SJSA1 (cell line): ENCODE measurements around the gene ERVV-1. TPM values are rescaled to one million over a fixed set of nuclear protein-coding genes. Genes with fewer than 3 reads are reported as not detected.
"Not testable (repeated sequence)": the region's sequence is repeated elsewhere in the genome, so short reads cannot be mapped to it uniquely, and the experiment has no call there.

Experiments
- DNase-seq, 2 experiments: peaks; one replicate each; pipeline ENCODE4 v3.0.0-alpha.2; 2015 to 2020; ENCODE audit warnings: low spot score in 2 of 2, low read depth in 1 of 2
- H3K27ac ChIP-seq: fragments of 250-450 bp; sonication (Bioruptor Pico); 2 replicates; pipeline ENCODE4 v1.5.1; 2020; ENCODE audit warnings: mild to moderate bottlenecking, moderate library complexity
- H3K27me3 ChIP-seq: fragments of 250-450 bp; sonication (Bioruptor Pico); replicated peaks from 2 replicates; pipeline ENCODE4 v1.5.1; 2020; ENCODE audit warnings: mild to moderate bottlenecking, moderate library complexity
- H3K36me3 ChIP-seq: fragments of 250-450 bp; sonication (Bioruptor Pico); 2 replicates; pipeline ENCODE4 v1.5.1; 2020; ENCODE audit warnings: mild to moderate bottlenecking
- H3K4me1 ChIP-seq: fragments of 250-450 bp; sonication (Bioruptor Pico); replicated peaks from 2 replicates; pipeline ENCODE4 v1.6.1; 2021; ENCODE audit warnings: mild to moderate bottlenecking
- H3K4me3 ChIP-seq: fragments of 250-450 bp; sonication (Bioruptor Pico); 2 replicates; pipeline ENCODE4 v1.5.1; 2020; ENCODE audit warnings: mild to moderate bottlenecking
- H3K9me3 ChIP-seq: fragments of 250-450 bp; sonication (Bioruptor Pico); replicated peaks from 2 replicates; pipeline ENCODE4 v1.5.1; 2020; ENCODE audit warnings: mild to moderate bottlenecking
- total RNA-seq: library from RNA; depleted of rRNA; stranded (reverse); fragments of >200 nt; shearing (Covaris generic); gene quantifications from 2 replicates; pipeline ENCODE4 v1.2.3, GENCODE V29; 2014; rRNA removed

ERVV-1 gene, protein sequence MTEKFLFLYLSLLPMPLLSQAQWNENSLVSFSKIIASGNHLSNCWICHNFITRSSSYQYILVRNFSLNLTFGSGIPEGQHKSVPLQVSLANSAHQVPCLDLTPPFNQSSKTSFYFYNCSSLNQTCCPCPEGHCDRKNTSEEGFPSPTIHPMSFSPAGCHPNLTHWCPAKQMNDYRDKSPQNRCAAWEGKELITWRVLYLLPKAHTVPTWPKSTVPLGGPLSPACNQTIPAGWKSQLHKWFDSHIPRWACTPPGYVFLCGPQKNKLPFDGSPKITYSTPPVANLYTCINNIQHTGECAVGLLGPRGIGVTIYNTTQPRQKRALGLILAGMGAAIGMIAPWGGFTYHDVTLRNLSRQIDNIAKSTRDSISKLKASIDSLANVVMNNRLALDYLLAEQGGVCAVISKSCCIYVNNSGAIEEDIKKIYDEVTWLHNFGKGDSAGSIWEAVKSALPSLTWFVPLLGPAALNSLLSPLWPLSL
- total RNA-seq = not detected in 2 replicates

DNA sequence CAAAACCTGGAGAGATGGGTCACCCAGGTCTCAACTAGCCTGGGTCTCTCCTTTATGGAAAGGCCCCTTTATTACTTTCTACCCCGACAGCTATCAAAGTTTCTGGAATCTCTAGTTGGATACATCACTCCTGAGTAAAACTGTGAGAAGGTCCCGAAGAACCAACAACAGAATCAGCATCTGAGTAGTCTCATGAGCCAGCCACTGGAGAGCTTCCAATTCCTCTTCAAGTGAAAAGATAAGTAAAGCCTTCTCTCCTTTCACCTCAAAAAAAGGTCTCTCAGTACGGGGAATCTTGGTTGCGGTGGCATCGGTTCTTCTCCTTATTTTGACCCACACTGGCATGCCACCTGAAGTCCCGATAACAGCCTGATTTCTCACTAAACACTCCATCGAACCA is at the start of gene ERVV-1:
ERVV-1 (plus strand) TSS at position 301 of the 400 bp plus-strand sequence. CDS start 170 bp downstream, outside the sequence.
- H3K27ac ChIP-seq = no peak within 1 kb of the TSS
- peaks cover 7% of the 10 kb centered on the region for H3K9me3 ChIP-seq
- no peaks in the 10 kb centered on the region for H3K27me3 ChIP-seq
- no peaks in the 10 kb centered on the region for H3K4me1 ChIP-seq
- no peak for DNase-seq
- H3K36me3 ChIP-seq = no peaks in the 10 kb centered on the region
- no peak within 1 kb of the TSS for H3K4me3 ChIP-seq

DNA sequence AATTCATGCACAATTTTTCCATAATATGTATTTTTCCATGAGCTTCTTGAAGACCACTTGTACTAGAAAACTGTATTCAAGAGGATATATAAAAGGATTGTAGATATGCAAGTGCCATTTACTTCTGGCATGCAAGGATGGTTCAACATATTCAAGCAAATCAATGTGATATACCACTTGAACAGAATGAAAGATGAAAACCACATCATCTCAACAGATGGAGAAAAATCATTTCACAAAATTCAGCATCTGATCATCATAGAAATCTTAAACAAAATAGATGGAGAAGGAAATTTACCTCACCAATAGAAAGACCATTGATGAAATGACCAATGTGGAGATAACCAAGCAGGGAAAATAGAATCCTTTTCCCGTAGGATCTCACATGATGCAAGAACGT is 45.9 kb upstream of the ERVV-1 start:
- no peaks in the 10 kb centered on the region for H3K27me3 ChIP-seq
- H3K36me3 ChIP-seq = no peaks in the 10 kb centered on the region
- H3K4me3 ChIP-seq = no peak overlapping the region
- H3K27ac ChIP-seq = no peak overlapping the region
- no peak for DNase-seq
- H3K9me3 ChIP-seq = no peaks in the 10 kb centered on the region; the same call in 1 of the 2 replicates
- H3K4me1 ChIP-seq = no peaks in the 10 kb centered on the region

DNA sequence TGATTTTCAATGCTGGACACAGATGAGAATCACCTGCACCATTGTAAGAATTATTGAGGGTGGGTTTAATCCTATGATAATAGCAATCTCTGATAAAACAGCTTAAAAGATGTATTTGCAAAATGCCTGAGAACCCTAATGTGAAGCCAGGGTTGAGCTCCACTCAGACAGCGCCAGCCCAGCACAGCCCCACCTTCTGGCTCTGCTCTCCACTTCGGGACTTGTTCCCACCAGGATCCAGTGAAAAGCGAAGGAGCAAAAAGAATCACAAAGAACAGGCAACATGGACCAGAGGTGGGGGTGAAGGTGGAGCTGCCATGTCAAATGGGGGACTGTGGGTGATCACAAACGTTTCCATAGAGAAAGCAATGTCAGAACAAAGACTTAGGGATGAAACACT is 32.4 kb upstream of the ERVV-1 start:
- Histone ChIP-seq H3K4me1 (no peaks in the 10 kb centered on the region), H3K9me3 (peaks cover 9% of the 10 kb centered on the region), H3K27me3 (no peaks in the 10 kb centered on the region), H3K36me3 (no peaks in the 10 kb centered on the region), H3K4me3 (no peak overlapping the region), H3K27ac (no peak overlapping the region)
- no peak for DNase-seq

DNA sequence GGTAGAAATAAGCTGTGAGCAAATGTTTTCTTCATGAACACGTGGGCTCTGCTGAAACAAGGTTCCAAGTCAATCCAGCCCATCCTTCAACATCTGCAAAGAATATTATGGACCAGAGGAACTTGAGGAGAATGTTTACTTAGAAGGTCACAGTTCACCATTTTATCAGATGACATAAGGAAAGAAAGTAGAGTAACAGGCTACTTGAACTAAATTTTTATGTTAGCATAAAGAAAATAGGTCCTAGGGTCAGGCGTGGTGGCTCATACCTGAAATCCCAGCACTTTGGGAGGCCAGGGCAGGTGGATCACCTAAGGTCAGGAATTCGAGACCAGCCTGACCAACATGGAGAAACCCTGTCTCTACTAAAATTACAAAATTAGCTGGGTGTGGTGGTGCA is 30.6 kb upstream of the ERVV-1 start:
- not testable (repeated sequence) for H3K36me3 ChIP-seq, H3K4me1 ChIP-seq
- peaks cover 12% of the 10 kb centered on the region for H3K9me3 ChIP-seq

DNA sequence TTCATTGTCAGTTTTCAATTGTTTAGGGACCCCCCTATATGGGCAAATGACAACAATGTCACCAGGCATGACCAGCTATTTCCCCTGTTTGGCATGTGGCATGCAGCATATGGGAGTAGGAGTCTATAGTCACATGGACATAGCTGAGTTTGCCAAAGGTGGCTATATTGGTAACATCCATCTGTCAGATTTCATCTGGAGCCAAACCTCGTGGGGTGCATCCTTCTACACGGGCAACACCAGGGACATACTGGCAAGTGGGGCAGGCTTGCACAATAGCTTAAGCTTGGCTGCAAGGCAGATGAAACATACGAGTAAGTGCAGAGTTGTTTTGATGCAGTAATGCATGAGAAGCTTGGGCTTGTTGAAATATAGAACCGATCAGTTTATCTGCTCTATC is 26.5 kb upstream of the ERVV-1 start:
- peaks cover 13% of the 10 kb centered on the region for H3K4me1 ChIP-seq
- H3K4me3 ChIP-seq = no peak overlapping the region
- peaks cover 12% of the 10 kb centered on the region for H3K9me3 ChIP-seq
- H3K36me3 ChIP-seq = no peaks in the 10 kb centered on the region
- no peaks in the 10 kb centered on the region for H3K27me3 ChIP-seq
- no peak overlapping the region for H3K27ac ChIP-seq
- no peak for DNase-seq

More for the DNA sequence above, 30.6 kb upstream of the ERVV-1 start:
- DNase-seq, H3K27me3 ChIP-seq, H3K4me3 ChIP-seq, H3K27ac ChIP-seq: not testable (repeated sequence)

DNA sequence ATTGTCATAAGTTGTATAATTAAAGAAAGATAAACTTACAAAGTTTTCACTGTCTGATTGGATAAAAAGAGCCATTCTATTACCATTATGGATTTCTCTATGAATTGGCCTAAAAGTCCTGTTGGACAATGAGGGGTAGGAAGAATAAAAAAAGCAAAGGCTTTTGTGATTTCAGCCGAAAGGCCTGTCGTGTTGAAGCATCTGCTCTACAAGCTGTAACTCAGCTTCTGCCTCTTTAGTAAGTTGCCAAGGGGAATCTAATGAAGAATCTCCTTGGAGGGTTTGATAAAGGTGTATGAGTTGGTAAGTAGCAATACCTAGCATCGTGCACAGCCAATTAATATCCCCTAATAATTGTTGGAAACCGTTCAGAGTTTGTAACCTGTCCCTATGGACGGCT is 25.2 kb upstream of the ERVV-1 start:
- no peak overlapping the region for H3K27ac ChIP-seq
- H3K4me1 ChIP-seq = peaks cover 18% of the 10 kb centered on the region
- H3K27me3 ChIP-seq = no peaks in the 10 kb centered on the region
- H3K4me3 ChIP-seq = no peak overlapping the region
- H3K9me3 ChIP-seq = peaks cover 12% of the 10 kb centered on the region
- DNase-seq = no peak
- no peaks in the 10 kb centered on the region for H3K36me3 ChIP-seq

DNA sequence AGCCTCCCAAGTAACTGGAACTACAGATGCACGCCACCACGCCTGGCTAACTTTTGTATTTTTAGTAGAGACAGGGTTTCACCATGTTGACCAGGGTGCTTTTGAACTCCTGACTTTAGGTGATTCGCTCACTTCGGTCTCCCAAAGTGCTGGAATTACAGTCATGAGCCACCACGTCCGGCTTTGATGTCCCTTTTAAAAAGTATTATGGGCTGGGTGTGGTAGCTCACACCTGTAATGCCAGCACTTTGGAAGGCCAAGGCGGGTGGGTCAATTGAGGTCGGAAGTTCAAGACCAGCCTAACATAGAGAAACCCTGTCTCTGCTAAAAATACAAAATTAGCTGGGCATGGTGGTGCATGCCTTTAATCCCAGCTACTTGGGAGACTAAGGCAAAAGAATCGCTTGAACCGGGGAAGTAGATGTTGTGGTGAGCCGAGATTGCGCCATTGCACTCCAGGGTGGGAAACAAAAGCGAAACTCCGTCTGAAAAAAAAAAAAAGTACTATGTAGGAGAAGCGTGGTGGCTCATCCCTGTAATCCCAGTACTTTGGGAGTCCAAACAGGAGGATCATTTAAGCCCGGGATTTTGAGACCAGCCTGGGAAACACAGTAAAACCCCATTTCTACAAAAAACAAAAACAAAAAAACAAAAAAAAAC is 22.8 kb upstream of the ERVV-1 start:
- peak overlapping the region; percentile 24 for H3K4me3 ChIP-seq
- DNase-seq = no peak
- peaks cover 3% of the 10 kb centered on the region; the same call in 1 of the 2 replicates for H3K9me3 ChIP-seq
- peaks cover 18% of the 10 kb centered on the region for H3K4me1 ChIP-seq
- no peaks in the 10 kb centered on the region for H3K27me3 ChIP-seq
- no peaks in the 10 kb centered on the region for H3K36me3 ChIP-seq
- peak overlapping the region; percentile 86 for H3K27ac ChIP-seq

DNA sequence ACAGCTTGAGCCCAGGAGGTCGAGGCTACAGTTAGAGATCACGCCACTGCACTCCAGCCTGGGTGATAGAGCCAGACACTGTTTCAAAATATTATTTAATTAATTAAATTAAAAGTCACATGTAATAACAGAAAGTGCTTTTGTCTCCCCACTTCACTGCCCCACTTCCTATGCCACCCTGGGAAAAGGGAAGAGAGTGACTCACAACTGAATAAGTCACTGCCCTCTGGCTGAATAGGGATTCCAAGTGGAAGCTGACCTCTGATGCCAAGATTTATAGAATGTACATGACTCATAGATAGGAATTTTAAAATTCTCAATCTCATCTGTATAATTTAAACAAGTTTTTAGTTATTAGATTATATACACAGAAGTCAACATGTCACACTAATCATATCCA is 22.2 kb upstream of the ERVV-1 start:
- Histone ChIP-seq H3K27ac (peak overlapping the region; percentile 86), H3K9me3 (0 out of 2 replicates have a peak, but pooled peaks cover 3% of the 10 kb centered on the region), H3K36me3 (no peaks in the 10 kb centered on the region), H3K27me3 (no peaks in the 10 kb centered on the region), H3K4me1 (peaks cover 18% of the 10 kb centered on the region), H3K4me3 (peak overlapping the region; percentile 24)
- DNase-seq = peak; percentile 63 to 71

DNA sequence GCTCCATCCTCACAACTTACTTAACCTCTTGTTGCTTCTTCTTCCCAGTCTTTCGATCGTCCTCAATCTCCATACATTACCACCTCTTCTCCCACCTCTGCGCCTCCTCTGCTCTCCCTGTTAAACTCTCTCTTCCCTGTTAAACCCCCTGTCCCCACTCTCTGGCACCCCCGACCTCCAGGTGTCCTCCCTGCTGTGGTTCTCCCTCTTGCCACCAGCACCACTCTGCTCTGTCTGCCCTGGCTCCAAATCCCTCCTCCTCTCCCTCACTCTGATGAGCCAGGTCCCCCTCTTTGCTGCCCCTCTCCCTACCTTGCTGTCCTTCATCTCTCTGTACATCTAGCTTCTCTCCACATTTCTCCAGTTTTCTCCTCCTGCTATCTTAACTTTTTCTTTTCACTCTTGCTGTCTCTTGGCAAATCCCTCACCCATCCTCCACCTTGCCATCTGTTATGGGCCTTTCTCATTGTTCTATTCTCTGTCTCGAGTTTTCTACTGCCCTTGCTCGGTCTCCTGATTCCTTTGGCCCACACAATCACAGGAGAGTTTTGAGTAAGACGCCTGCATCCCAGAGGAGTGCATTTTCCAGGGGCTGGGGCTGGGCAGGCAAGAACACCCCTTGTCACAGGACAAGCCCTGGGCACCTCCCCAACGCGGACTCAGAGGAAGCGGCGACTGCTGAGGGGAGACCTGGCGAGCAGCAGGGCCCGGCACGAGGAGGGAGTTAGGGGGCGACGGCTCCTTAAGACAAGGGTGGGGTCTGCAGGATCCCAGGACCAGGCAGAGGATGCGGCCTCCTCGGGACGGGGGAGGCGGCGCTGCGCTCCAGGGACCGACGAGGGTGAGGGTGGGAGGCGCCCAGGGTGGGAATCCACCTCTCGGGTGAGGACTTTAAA is 21.4 kb upstream of the ERVV-1 start:
- DNase-seq = no peak
- H3K36me3 ChIP-seq = no peaks in the 10 kb centered on the region
- no peaks in the 10 kb centered on the region for H3K27me3 ChIP-seq
- H3K4me1 ChIP-seq = peaks cover 18% of the 10 kb centered on the region
- H3K9me3 ChIP-seq = no peaks in the 10 kb centered on the region
- no peak overlapping the region for H3K27ac ChIP-seq
- no peak overlapping the region for H3K4me3 ChIP-seq

DNA sequence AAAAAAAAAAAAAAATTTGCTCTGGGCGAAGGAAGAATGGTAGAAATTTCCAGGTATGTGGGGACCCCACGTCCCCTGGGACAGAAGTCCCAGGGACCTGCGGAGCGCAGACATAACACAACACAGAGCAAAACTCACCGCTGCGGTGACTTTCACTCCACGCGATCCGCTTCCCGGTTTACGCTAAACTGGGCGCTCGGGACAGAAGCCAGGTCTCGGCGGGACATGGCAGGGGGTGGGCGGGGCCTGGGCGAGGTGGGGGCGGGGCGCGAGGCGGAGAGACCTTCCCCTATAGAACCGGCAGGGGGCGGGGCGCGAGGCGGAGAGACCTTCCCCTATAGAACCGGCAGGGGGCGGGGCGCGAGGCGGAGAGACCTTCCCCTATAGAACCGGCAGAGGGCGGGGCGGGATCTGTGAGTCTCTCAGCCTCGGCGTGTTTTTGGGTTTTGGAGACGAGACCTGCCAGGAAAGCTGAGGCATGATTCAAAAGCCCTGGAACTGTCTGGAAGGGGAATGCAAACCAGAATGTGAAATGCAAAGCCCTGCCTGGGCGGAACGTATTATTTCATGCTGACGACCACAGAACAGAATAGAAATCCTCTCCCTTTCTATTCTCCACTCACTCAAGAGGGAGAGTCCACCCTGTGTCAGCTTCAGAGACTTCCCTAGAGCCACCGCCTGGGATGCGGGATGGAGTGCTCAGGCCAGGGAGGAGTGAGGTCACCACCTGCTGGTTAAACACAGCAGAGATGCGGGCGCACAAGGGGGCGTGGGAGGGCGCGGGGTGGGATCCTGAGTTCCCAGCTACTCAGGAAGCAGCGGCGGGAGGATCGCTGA is 20.2 kb upstream of the ERVV-1 start:
- no peaks in the 10 kb centered on the region for H3K9me3 ChIP-seq
- no peaks in the 10 kb centered on the region for H3K27me3 ChIP-seq
- peak; percentile 60 to 65 for DNase-seq
- H3K4me1 ChIP-seq = peaks cover 18% of the 10 kb centered on the region
- H3K36me3 ChIP-seq = no peaks in the 10 kb centered on the region
- H3K4me3 ChIP-seq = peak overlapping the region; percentile 28
- no peak overlapping the region for H3K27ac ChIP-seq

DNA sequence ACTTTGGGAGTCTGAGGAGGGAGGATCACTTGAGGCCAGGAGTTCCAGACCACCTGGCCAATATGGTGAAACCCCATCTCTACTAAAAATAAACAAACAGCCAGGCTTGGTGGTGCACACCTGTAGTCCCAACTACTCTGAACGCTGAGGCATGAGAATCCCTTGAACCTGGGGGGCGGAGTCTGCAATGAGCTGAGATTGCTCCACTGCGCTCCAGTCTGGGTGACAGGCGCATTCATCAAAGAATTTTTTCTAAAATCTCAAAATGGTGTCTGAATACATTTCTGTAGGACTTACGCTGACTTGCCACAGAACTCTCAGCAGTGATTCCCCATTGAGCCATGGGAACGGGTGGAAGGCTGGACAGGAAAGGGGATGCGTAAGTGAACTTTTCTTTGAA is 18.0 kb upstream of the ERVV-1 start:
- Histone ChIP-seq H3K27me3 (no peaks in the 10 kb centered on the region), H3K4me1 (peaks cover 16% of the 10 kb centered on the region), H3K36me3 (no peaks in the 10 kb centered on the region), H3K4me3 (no peak overlapping the region), H3K9me3 (no peaks in the 10 kb centered on the region), H3K27ac (no peak overlapping the region)
- no peak for DNase-seq

DNA sequence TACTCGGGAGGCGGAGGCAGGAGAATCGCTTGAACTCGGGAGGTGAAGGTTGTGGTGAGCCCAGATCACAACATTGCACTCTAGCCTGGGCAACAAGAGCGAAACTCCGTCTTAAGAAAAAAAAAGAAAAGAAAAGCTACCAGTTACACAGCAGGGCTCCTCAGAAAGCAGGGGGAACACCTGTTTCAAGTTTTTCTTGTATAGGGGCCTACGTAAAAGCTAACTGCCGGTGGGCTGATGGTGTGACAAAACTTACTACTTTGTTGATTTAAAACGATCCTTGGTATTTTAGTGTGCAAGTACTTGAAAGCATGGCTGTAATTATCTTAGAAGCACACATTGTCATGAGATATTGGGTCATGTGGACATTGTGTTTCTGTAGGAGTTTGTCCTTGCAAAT is 15.7 kb upstream of the ERVV-1 start:
- no peak for DNase-seq
- no peaks in the 10 kb centered on the region for H3K27me3 ChIP-seq
- H3K4me1 ChIP-seq = no peaks in the 10 kb centered on the region; the same call in 1 of the 2 replicates
- no peaks in the 10 kb centered on the region for H3K36me3 ChIP-seq
- no peaks in the 10 kb centered on the region for H3K9me3 ChIP-seq
- no peak overlapping the region for H3K27ac ChIP-seq
- H3K4me3 ChIP-seq = no peak overlapping the region

DNA sequence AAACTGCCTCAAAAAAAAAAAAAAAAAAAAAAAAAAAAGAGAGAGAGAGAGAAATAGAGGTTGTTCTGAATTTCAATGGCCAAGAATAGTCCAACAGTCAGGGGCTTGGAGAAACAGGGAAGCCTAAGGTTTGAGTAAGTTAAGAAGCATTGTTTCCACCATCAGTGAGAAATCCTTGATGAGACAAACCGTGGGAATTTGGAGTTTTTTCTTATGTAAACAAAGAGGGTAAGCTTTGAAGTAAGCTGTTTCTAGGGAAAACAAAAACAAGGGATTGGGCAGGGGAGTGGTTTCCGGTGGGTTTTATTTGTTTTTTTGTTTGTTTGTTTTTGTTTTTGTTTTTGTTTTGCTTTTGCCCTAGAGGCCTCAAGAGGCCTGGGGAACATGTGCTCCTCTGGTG is 11.2 kb upstream of the ERVV-1 start:
- Histone ChIP-seq H3K9me3 (0 out of 2 replicates have a peak, but pooled peaks cover 2% of the 10 kb centered on the region), H3K27ac (no peak overlapping the region), H3K36me3 (no peaks in the 10 kb centered on the region), H3K4me3 (no peak overlapping the region), H3K4me1 (no peaks in the 10 kb centered on the region), H3K27me3 (no peaks in the 10 kb centered on the region)
- DNase-seq = no peak
